Uterus (tissue), 4 donors: ENCODE measurements around the gene RBBP8. TPM values are rescaled to one million over a fixed set of nuclear protein-coding genes. Genes with fewer than 3 reads are reported as not detected.

Source experiments
- DNase-seq, 2 donors: peaks; one replicate each; pipeline ENCODE4 v3.0.0-alpha.2; 2019 to 2020
- H3K27ac ChIP-seq, 2 donors: fragments of 200-600 bp; sonication (generic); 1 replicate in 1 of 2; 2 replicates in 1 of 2; pipeline ENCODE4 v1.5.1; 2016 to 2018
- H3K27me3 ChIP-seq, 2 donors: fragments of 200-600 bp; sonication (generic); one replicate each; pipeline ENCODE4 v1.5.1; 2018 to 2019; ENCODE audit warnings: control low read depth in 1 of 2
- H3K36me3 ChIP-seq, 2 donors: fragments of 200-600 bp; sonication (generic); one replicate each; pipeline ENCODE4 v1.5.1; 2019; ENCODE audit warnings: control low read depth in 1 of 2
- H3K4me1 ChIP-seq, 2 donors: fragments of 200-600 bp; sonication (generic); one replicate each; pipeline ENCODE4 v1.5.1; 2018 to 2019; ENCODE audit warnings: control low read depth in 1 of 2
- H3K4me3 ChIP-seq, 2 donors: fragments of 200-600 bp; sonication (generic); 1 replicate in 1 of 2; 2 replicates in 1 of 2; pipeline ENCODE4 v1.5.1; 2018 to 2019; ENCODE audit warnings: mild to moderate bottlenecking in 1 of 2
- H3K9me3 ChIP-seq, 2 donors: fragments of 200-600 bp; sonication (generic); one replicate each; pipeline ENCODE4 v1.5.1; 2019; ENCODE audit warnings: control low read depth in 1 of 2
- POLR2A ChIP-seq, 2 donors: fragments of 450-650 bp; IDR thresholded peaks; one replicate each; pipeline ENCODE4 v1.6.1; 2016; ENCODE audit warnings: antibody characterized with exemption in 2 of 2, mild to moderate bottlenecking in 1 of 2, moderate library complexity in 1 of 2
- intact Hi-C: fragments of 100-400 bp; cut with DNase I; formaldehyde crosslinking; loops from one replicate; pipeline ENCODE4 v1.15.1; 2023; ENCODE audit warnings: low total_unique reads
- microRNA counts, 2 donors: library from miRNA; unstranded; fragments of <30 nt; microRNA quantifications; one replicate each; lab custom pipeline; 2016 to 2017
- small RNA-seq: library from RNA; depleted of rRNA; stranded (forward); fragments of <200 nt; gene quantifications from one replicate; pipeline ENCODE3, GENCODE V24; 2016
- total RNA-seq, 4 donors: library from RNA; depleted of rRNA in 3 of 4; stranded (reverse); fragments of >200 nt in 3 of 4; gene quantifications; one replicate each; pipeline versions ENCODE4 v1.1.0 to v1.2.4, GENCODE V29; 2014 to 2023
- TF ChIP-seq, protein P1 (sequence below), 4 experiments: fragments of 200-600 bp in 2 of 4; fragments of 450-650 bp in 2 of 4; sonication (generic) in 2 of 4; IDR thresholded peaks; one replicate each; pipeline ENCODE4 v1.5.1; 2016 to 2019; ENCODE audit warnings: antibody characterized with exemption in 4 of 4, mild to moderate bottlenecking in 2 of 4, moderate library complexity in 1 of 4
- donor health status: DM: yes; HTN: yes; CAD: no.

Gene RBBP8
- total RNA-seq, 4 donors from 2014 or later = 34.8 to 43.5 (median 43.3) TPM

- Histone ChIP-seq H3K36me3 (no peaks in the 10 kb centered on the region), H3K27ac (no peak overlapping the region), H3K27me3 (no peaks in the 10 kb centered on the region), H3K4me1 (no peaks in the 10 kb centered on the region), H3K9me3 (no peaks in the 10 kb centered on the region), H3K4me3 (no peak overlapping the region)
- intact Hi-C loops = no loop called here
- TF ChIP-seq POLR2A (IDR thresholded peaks at IDR 0.05) = no peak
- TF ChIP-seq, protein P1, sequence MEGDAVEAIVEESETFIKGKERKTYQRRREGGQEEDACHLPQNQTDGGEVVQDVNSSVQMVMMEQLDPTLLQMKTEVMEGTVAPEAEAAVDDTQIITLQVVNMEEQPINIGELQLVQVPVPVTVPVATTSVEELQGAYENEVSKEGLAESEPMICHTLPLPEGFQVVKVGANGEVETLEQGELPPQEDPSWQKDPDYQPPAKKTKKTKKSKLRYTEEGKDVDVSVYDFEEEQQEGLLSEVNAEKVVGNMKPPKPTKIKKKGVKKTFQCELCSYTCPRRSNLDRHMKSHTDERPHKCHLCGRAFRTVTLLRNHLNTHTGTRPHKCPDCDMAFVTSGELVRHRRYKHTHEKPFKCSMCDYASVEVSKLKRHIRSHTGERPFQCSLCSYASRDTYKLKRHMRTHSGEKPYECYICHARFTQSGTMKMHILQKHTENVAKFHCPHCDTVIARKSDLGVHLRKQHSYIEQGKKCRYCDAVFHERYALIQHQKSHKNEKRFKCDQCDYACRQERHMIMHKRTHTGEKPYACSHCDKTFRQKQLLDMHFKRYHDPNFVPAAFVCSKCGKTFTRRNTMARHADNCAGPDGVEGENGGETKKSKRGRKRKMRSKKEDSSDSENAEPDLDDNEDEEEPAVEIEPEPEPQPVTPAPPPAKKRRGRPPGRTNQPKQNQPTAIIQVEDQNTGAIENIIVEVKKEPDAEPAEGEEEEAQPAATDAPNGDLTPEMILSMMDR (IDR thresholded peaks at IDR 0.05) = no peak
- DNase-seq = no peak
These were observed 138.2 kb downstream of the RBBP8 start for GRCh38 chr18:23071285-23071684.

- no peaks in the 10 kb centered on the region for H3K36me3 ChIP-seq
- intact Hi-C loops = no loop called here
- no peaks in the 10 kb centered on the region for H3K9me3 ChIP-seq
- no peaks in the 10 kb centered on the region for H3K27me3 ChIP-seq
- H3K27ac ChIP-seq = no peak overlapping the region
- no peak overlapping the region for H3K4me3 ChIP-seq
- DNase-seq = no peak
- TF ChIP-seq, protein P1 (IDR thresholded peaks at IDR 0.05) = no peak
- no peak for TF ChIP-seq POLR2A (IDR thresholded peaks at IDR 0.05)
- H3K4me1 ChIP-seq = no peaks in the 10 kb centered on the region
These were observed 139.0 kb downstream of the RBBP8 start for GRCh38 chr18:23072079-23072478.

- no peaks in the 10 kb centered on the region for H3K4me1 ChIP-seq
- H3K27me3 ChIP-seq = no peaks in the 10 kb centered on the region
- no peak for TF ChIP-seq POLR2A (IDR thresholded peaks at IDR 0.05)
- TF ChIP-seq, protein P1 (IDR thresholded peaks at IDR 0.05) = no peak
- intact Hi-C loops = no loop called here
- no peak for DNase-seq
- no peak overlapping the region for H3K27ac ChIP-seq
- H3K36me3 ChIP-seq = no peaks in the 10 kb centered on the region
- no peak overlapping the region for H3K4me3 ChIP-seq
- H3K9me3 ChIP-seq = no peaks in the 10 kb centered on the region
These were observed 141.0 kb downstream of the RBBP8 start for GRCh38 chr18:23073996-23074606.

MicroRNAs within 50 kb of the gene (microRNA counts, 767-probe panel; counts per million panel counts)
- microRNA hsa-miR-4741 (lab: Ali Mortazavi, UCI) = 0 counts per million in 2 donors

Small RNA genes within 50 kb of the gene (small RNA-seq; reads per million reads assigned to genes)
- gene RF00019 (not detected), gene RN7SL745P (not detected)

Other genes with a start within 250 kb of the RBBP8 start
- 10 to 100 TPM in 1 of 4 donors, 1 to 10 TPM in 3; 8.5 to 12.6 (median 9.2) TPM for gene CABLES1, start 202.2 kb downstream of the RBBP8 start, total RNA-seq